IPS DF 6.9 (cell line): ENCODE measurements around the gene MRPS12.

Experiments
- DNase-seq: peaks from one replicate; pipeline ENCODE4 v3.0.0-alpha.2; 2013; ENCODE audit warnings: low read depth, low spot score
- H3K27ac ChIP-seq: one replicate; pipeline ENCODE4 v1.5.1; 2013; ENCODE audit warnings: low read length, control low read depth
- H3K27me3 ChIP-seq: 2 replicates; pipeline ENCODE4 v1.6.1; 2013; ENCODE audit warnings: mild to moderate bottlenecking, low read length; ENCODE audit not compliant: control insufficient read depth, insufficient read depth
- H3K36me3 ChIP-seq: 2 replicates; pipeline ENCODE4 v1.6.1; 2013; ENCODE audit warnings: low read length; ENCODE audit not compliant: control insufficient read depth, insufficient read depth
- H3K4me1 ChIP-seq: 2 replicates; pipeline ENCODE4 v1.6.1; 2013; ENCODE audit warnings: low read length; ENCODE audit not compliant: control insufficient read depth, insufficient read depth
- H3K4me3 ChIP-seq: 2 replicates; pipeline ENCODE4 v1.5.1; 2013; ENCODE audit warnings: mild to moderate bottlenecking, low read length
- H3K9me3 ChIP-seq: 2 replicates; pipeline ENCODE4 v1.6.1; 2013; ENCODE audit warnings: low read length, inconsistent platforms; ENCODE audit not compliant: control insufficient read depth, insufficient read depth
- WGBS: extraction: QIAGEN DNeasy Blood & Tissue Kit; methylation state at CpG from one replicate; pipeline ENCODE4 v1.1.7; 2013; ENCODE audit warnings: mixed read lengths, missing lambda C conversion rate; ENCODE audit not compliant: insufficient read length, insufficient coverage; 5-methylcytosine and 5-hydroxymethylcytosine counted together

MRPS12 gene

DNA sequence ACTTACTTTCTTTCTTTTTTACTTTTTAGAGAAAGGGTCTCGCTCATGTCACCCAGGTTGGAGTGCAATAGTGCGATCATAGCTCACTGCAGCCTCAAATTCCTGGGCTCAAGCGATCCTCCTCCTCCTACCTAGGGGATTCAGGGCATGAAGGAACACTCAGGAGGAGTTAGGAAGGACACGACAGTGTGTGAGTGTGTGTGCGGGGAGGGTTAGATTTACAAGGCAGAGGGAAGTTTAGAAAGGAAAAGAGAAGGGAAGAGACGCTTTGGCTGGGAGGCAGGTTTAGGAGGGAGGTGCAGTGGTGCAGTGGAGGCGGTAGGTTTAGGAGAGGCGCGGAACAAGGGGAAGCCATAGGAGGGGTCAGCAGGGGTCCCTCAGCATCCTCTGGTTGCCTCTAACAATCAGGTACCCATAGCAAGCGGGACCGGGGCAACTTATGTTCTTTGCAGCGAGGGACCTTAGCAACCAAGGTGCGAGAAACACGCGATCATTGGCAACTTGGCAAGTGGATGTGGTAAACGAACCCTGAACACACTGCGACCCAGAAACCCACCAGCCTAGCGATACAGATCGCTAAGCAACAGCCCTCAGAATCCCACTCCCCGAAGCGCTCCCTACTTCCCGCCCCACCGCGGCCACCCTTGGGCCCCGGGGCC is 31.8 kb upstream of the MRPS12 start:
- Histone ChIP-seq H3K36me3 (no peaks in the 10 kb centered on the region; the same call in 1 of the 2 replicates), H3K9me3 (no peaks in the 10 kb centered on the region), H3K27ac (no peak overlapping the region), H3K4me1 (no peaks in the 10 kb centered on the region), H3K27me3 (no peaks in the 10 kb centered on the region), H3K4me3 (peak overlapping the region; percentile 77; the same call in 1 of the 2 replicates)
- no peak for DNase-seq
- WGBS: no CpG with 5 or more reads among the region's 25 CpGs

DNA sequence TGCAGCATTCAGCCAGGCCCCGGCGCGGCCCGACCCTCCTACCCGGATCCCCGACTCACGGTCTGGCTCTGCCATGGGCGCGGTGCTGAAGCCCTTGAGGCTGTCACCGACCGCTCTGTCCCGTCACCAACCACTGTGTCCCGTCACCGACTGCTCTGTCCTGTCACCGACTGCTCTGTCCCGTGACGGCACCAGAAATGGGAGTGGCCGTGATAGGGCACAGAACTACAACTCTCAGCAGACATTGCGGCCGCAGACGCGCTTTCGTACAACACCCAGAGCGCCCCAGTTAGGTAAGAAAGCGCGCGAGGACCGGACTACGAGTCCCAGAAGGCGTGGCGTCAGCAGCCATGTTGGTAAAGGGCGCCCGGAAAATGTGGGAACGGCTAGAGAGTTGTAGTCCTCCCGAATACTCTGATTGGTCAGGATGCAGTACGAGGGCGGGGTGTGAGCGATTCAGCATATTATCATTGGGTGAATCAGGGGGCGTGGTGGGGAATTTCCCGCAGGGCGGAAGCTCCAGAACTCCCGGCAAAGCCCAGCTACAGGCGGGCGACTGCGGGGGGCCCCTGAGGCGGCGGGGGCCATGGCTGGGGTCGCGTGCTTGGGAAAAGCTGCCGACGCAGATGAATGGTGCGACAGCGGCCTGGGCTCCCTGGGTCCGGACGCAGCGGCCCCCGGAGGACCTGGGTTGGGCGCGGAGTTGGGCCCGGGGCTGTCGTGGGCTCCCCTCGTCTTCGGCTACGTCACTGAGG is 31.1 kb upstream of the MRPS12 start, which contains the start of the genes NFKBIB and SIRT2:
NFKBIB (plus strand) TSS at position 523 of the 755 bp plus-strand sequence; CDS start at position 587, 64 bp downstream.
SIRT2 (minus strand) TSS at position 172 of the 755 bp plus-strand sequence; CDS start at position 75, 97 bp downstream.
- DNase-seq: peak; percentile 99
- no CpG with 5 or more reads among the region's 64 CpGs for WGBS
- H3K9me3 ChIP-seq: no peaks in the 10 kb centered on the region
- H3K4me3 ChIP-seq: peak within 1 kb of the TSS; percentile 82; the same call in 1 of the 2 replicates
- H3K4me1 ChIP-seq: no peaks in the 10 kb centered on the region
- no peak within 1 kb of the TSS for H3K27ac ChIP-seq
- no peaks in the 10 kb centered on the region; the same call in 1 of the 2 replicates for H3K36me3 ChIP-seq
- H3K27me3 ChIP-seq: no peaks in the 10 kb centered on the region

DNA sequence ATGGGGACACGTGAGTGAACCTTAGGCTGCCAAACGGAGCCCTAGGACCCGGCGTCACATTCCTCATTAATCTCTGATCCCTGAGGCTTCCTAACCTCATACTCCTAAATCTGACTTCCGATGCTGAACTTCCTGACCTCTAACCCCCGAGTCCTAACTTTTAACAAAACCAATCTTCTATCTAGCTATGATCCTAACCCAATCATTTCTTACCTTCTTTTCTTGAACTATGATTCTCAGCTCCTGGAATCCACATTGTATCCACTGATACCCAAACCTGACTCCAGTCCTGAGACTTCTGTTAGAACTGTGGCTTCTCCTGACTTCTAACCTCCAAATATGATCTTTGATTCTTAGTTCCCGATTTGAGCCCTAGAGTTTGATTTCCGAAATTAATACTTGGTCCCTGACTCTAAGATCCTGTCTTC is 30.5 kb upstream of the MRPS12 start:
- Histone ChIP-seq H3K4me3 (peak overlapping the region; percentile 82; the same call in 1 of the 2 replicates), H3K27ac (no peak overlapping the region), H3K4me1 (no peaks in the 10 kb centered on the region), H3K27me3 (no peaks in the 10 kb centered on the region), H3K9me3 (no peaks in the 10 kb centered on the region), H3K36me3 (peaks cover 3% of the 10 kb centered on the region)
- WGBS: 100% methylated on average over 1 of the region's 8 CpGs
- DNase-seq: no peak

DNA sequence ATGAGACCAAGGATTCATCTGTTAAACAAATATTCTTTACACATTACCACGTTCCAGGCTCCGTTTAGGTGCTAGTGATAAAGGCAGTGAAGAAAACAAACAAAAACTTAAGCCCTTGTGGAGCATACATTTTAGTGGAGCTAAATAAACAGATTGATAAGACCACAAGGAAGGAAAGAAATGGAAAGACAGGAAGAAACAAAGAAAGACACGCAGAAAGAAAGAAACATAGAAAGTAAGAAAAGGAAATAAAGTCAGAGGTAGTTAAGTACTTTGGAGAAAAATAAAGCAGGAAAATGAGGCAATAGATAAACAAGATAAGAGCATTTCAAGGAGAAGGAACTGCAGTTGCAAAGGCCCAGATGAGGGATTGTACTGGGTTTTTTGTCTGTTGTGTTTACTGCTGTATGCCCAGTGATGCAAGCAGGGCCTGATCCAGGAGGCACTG is 30.0 kb upstream of the MRPS12 start:
- no CpG with 5 or more reads among the region's 3 CpGs for WGBS
- no peak for DNase-seq
- Histone ChIP-seq H3K27ac (no peak overlapping the region), H3K27me3 (no peaks in the 10 kb centered on the region), H3K9me3 (no peaks in the 10 kb centered on the region), H3K4me1 (no peaks in the 10 kb centered on the region), H3K36me3 (peaks cover 7% of the 10 kb centered on the region), H3K4me3 (no peak overlapping the region; the same call in 1 of the 2 replicates)

DNA sequence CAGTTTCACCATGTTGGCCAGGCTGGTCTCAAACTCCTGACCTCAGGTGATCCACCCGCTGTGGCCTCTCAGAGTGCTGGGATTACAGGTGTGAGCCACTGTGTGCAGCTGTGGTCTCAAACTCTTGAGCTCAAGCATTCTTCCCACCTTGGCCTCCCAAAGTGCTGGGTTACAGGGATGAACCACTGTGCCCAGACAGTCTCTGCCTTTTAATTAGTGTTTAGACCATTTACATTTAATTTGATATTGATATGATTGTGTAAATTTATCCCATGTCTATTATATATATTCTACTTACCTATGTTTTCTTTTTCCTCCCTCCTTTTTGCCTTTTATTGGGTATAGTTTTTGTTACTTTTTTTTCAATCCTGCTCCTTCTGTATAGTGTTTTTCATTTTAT is 29.1 kb upstream of the MRPS12 start:
- no peaks in the 10 kb centered on the region for H3K27me3 ChIP-seq
- no peak overlapping the region for H3K27ac ChIP-seq
- H3K9me3 ChIP-seq: no peaks in the 10 kb centered on the region
- WGBS: no CpG with 5 or more reads among the region's 1 CpG
- peaks cover 7% of the 10 kb centered on the region for H3K36me3 ChIP-seq
- no peaks in the 10 kb centered on the region for H3K4me1 ChIP-seq
- no peak overlapping the region for H3K4me3 ChIP-seq
- DNase-seq: no peak

DNA sequence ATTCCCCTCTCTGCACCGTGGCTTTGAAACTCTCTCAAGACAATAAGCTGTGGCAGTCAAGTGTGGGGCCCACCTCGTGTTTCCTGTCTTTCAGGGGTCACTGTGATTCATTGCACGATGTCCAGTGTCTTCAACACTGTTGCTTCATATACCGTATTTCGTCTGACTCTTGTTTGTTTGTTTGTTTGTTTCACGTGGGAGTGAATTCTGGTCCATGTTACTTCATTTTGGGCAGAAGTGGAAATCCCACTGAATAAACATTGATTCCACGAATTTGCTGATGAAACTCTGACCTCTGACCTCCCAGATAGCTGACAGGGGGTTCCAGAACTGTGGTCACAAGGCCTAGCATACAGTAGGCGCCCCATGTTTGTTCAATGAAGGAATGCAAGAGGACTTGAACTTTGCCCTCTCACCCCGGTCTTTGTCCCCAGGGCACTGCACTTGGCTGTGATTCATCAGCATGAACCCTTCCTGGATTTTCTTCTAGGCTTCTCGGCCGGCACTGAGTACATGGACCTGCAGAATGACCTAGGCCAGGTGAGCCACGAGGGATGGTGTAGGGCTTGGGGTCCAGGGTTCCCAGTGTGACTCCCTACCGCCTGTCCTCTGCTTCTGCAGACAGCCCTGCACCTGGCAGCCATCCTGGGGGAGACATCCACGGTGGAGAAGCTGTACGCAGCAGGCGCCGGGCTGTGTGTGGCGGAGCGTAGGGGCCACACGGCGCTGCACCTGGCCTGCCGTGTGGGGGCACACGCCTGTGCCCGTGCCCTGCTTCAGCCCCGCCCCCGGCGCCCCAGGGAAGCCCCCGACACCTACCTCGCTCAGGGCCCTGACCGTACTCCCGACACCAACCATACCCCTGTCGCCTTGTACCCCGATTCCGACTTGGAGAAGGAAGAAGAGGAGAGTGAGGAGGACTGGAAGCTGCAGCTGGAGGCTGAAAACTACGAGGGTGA is 25.9 kb upstream of the MRPS12 start:
- Histone ChIP-seq H3K27ac (no peak overlapping the region), H3K4me1 (peaks cover 2% of the 10 kb centered on the region), H3K9me3 (no peaks in the 10 kb centered on the region), H3K36me3 (peaks cover 10% of the 10 kb centered on the region), H3K27me3 (no peaks in the 10 kb centered on the region), H3K4me3 (no peak overlapping the region)
- no CpG with 5 or more reads among the region's 35 CpGs for WGBS
- DNase-seq: no peak

DNA sequence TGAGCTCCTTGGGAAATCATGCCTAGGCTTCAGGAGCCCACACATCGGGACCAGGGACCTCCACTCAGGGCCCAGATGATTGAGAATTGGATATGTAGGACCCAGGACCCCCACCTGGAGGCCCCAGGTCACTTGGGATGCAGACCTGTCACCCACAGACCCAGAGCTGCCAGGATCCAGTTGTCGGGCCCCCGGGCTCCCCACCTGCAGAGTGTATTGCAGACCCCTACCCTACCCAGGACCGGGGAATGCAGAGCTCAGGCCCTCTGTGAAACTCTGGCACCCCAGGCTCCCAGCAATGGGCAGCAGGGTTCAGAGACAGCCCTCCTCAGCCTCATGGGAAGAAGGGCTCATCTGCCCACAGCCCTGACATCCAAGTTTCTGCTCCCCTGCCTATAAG is 25.1 kb upstream of the MRPS12 start:
- Histone ChIP-seq H3K27me3 (no peaks in the 10 kb centered on the region), H3K9me3 (no peaks in the 10 kb centered on the region), H3K4me1 (peaks cover 2% of the 10 kb centered on the region), H3K36me3 (peaks cover 10% of the 10 kb centered on the region), H3K27ac (no peak overlapping the region), H3K4me3 (no peak overlapping the region)
- no peak for DNase-seq
- WGBS: no CpG with 5 or more reads among the region's 4 CpGs

DNA sequence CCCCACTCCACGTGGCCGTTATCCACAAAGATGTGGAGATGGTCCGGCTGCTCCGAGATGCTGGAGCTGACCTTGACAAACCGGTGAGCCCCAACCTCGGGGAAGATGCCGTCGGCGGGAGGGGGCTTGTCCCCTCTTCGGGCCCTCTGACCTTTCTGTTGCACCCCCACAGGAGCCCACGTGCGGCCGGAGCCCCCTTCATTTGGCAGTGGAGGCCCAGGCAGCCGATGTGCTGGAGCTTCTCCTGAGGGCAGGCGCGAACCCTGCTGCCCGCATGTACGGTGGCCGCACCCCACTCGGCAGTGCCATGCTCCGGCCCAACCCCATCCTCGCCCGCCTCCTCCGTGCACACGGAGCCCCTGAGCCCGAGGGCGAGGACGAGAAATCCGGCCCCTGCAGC is 23.5 kb upstream of the MRPS12 start:
- no CpG with 5 or more reads among the region's 29 CpGs for WGBS
- no peak overlapping the region for H3K4me3 ChIP-seq
- no peak for DNase-seq
- no peak overlapping the region for H3K27ac ChIP-seq
- H3K9me3 ChIP-seq: no peaks in the 10 kb centered on the region
- no peaks in the 10 kb centered on the region for H3K27me3 ChIP-seq
- H3K36me3 ChIP-seq: peaks cover 10% of the 10 kb centered on the region
- H3K4me1 ChIP-seq: peaks cover 2% of the 10 kb centered on the region

DNA sequence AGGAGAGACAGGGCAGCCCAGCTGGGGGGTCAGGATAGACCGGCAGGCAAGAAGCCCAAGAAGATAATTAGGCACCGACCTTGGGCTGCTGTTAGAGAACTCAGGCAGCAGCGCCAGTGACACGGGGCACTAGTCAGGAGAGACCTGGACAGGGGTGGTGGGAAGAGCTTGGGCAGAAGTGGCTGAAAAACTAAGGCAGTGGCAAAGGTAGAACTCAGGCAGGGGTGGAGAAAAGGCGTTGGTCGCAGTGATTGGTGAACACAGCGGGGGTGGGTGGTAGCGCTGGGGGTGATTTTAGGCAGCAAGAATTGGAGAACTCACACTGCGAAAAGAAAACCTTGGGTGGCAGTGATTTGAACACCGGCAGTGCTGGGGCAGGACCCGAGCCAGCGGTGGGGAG is 23.1 kb upstream of the MRPS12 start:
- H3K9me3 ChIP-seq: no peaks in the 10 kb centered on the region
- H3K4me3 ChIP-seq: no peak overlapping the region
- no CpG with 5 or more reads among the region's 12 CpGs for WGBS
- H3K27me3 ChIP-seq: no peaks in the 10 kb centered on the region
- H3K36me3 ChIP-seq: peaks cover 10% of the 10 kb centered on the region
- H3K27ac ChIP-seq: no peak overlapping the region
- no peak for DNase-seq
- H3K4me1 ChIP-seq: peaks cover 2% of the 10 kb centered on the region

DNA sequence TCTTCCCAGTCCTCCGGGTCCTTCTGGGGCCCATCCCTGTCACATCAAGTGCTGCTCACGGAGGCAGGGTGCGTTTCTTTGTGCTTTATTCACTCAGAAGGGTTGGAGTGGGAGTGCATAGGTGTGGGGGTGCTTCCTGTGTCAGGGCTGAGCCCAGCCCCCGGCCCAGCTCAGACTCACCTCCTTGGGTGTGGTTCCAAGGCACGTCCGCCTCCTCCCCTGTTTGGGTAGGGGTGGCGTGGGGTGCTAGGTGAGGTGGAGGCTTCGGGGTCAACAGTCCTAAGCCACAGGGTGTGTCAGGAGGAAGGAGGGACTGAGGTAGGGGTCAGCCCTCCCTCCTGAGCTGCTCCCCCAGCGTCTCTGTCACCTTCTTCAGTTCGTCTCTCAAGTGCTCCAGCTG is 21.8 kb upstream of the MRPS12 start:
- Histone ChIP-seq H3K27me3 (no peaks in the 10 kb centered on the region), H3K4me1 (peaks cover 2% of the 10 kb centered on the region), H3K9me3 (no peaks in the 10 kb centered on the region), H3K4me3 (no peak overlapping the region), H3K36me3 (peaks cover 10% of the 10 kb centered on the region), H3K27ac (no peak overlapping the region)
- DNase-seq: no peak
- no CpG with 5 or more reads among the region's 10 CpGs for WGBS
